Measurements from ENCODE around the gene DNAH10.

GRCh38 chr12:123749355-123749754, 12.7 kb upstream of the DNAH10 start:
- TF ChIP-seq POLR2A (IDR thresholded peaks at IDR 0.05; ENCODE audit: low read length) (no peak), CTCF (IDR thresholded peaks at IDR 0.05) (no peak), MAFK (IDR thresholded peaks at IDR 0.05; ENCODE audit: partially characterized antibody) (no peak), NFE2L2 (conservative IDR thresholded peaks at IDR 0.05; ENCODE audit: low read length) (no peak), FOSL2 (IDR thresholded peaks at IDR 0.05) (no peak), FOSL2 (CRISPR knock-in tag; IDR thresholded peaks at IDR 0.05) (no peak), NR3C1 (IDR thresholded peaks at IDR 0.05) (no peak), SREBF2 (IDR thresholded peaks at IDR 0.05) (no peak), MYC (IDR thresholded peaks at IDR 0.05; ENCODE audit: borderline replicate concordance, low read length) (no peak), TFCP2L1 (CRISPR knock-in tag; IDR thresholded peaks at IDR 0.05) (no peak), HDAC2 (IDR thresholded peaks at IDR 0.05) (no peak)
- TF ChIP-seq, protein P1, sequence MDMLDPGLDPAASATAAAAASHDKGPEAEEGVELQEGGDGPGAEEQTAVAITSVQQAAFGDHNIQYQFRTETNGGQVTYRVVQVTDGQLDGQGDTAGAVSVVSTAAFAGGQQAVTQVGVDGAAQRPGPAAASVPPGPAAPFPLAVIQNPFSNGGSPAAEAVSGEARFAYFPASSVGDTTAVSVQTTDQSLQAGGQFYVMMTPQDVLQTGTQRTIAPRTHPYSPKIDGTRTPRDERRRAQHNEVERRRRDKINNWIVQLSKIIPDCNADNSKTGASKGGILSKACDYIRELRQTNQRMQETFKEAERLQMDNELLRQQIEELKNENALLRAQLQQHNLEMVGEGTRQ (IDR thresholded peaks at IDR 0.05) = no peak
